LNCaP clone FGC (cell line): ENCODE measurements around the gene TMEM51.

Experiments used
- DNase-seq: peaks from one replicate; pipeline ENCODE4 v3.0.0-alpha.2; 2011; ENCODE audit warnings: low read depth
- H3K4me3 ChIP-seq: 2 replicates; pipeline ENCODE4 v1.5.1; 2011; ENCODE audit warnings: mild to moderate bottlenecking, low read depth, low read length, control low read depth
- CTCF ChIP-seq: IDR thresholded peaks from 2 replicates; pipeline ENCODE4 v1.5.1; 2012; ENCODE audit warnings: mild to moderate bottlenecking; ENCODE audit not compliant: control insufficient read depth, insufficient read depth; ENCODE audit errors: extremely low read depth

Gene TMEM51

GRCh38 chr1:15260418-15261154, 107.0 kb downstream of the TMEM51 start:
- DNase-seq, result no peak
- no peak for TF ChIP-seq CTCF
- H3K4me3 ChIP-seq, result no peak overlapping the region

GRCh38 chr1:15261155-15262002, 107.8 kb downstream of the TMEM51 start:
- no peak for TF ChIP-seq CTCF
- no peak overlapping the region for H3K4me3 ChIP-seq
- no peak for DNase-seq

- no peak for DNase-seq
- H3K4me3 ChIP-seq, result no peak overlapping the region
- no peak for TF ChIP-seq CTCF
Measured at GRCh38 chr1:15262003-15262377, 108.4 kb downstream of the TMEM51 start.

GRCh38 chr1:15262706-15263105, 109.2 kb downstream of the TMEM51 start:
- TF ChIP-seq CTCF, result no peak
- no peak for DNase-seq
- no peak overlapping the region for H3K4me3 ChIP-seq

- no peak for TF ChIP-seq CTCF
- H3K4me3 ChIP-seq, result no peak overlapping the region
Measured at GRCh38 chr1:15264769-15265168, 111.2 kb downstream of the TMEM51 start.

More at GRCh38 chr1:15264769-15265168, 111.2 kb downstream of the TMEM51 start:
- no peak for DNase-seq
